Activated T-cell treated with anti-CD3 and anti-CD28 coated beads for 24 hours (primary cell): Measurements from ENCODE around the gene SNX25.
"Not testable (repeated sequence)": the region's sequence is repeated elsewhere in the genome, so short reads cannot be mapped to it uniquely, and the experiment has no call there.

ENCODE experiments used
- DNase-seq: peaks from one replicate; pipeline ENCODE4 v3.0.0-alpha.2; 2020; ENCODE audit warnings: low read depth

The SNX25 gene

DNA sequence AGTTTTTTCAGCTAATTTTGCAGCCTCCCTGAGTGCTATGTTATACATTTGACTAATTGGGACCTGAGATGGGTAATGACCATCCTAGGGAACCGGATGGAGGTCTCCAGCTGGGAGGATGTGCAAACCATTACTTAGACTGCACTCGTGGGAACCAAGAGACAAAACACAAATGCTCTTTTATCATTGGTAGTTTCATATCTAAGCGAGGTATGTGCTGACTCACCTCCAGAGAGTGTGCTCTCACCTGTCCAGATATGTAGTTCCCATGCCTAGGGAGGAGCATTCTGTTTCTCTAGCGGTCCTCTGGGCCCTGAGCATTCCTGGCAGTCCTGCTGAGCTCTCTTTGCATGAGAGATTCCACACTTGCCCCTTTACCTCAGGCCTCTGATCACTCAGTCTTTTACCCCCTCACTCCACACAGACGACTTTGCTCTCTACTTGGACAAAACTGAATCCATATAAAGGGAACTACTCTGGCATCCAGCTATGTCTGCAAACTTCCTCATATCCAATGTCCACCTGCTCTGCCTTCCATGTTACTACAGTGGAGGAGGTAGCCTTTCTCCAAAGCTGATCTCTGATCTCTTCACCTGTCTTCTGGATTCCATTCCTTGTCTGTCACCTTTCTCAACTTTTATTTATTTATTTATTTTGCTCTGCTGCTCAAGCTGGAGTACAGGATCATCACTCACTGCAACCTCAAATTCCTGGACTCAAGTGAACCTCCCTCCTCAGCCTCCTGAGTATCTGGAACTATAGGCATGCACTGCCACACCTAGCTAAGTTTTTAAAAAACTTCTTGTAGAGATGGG lies 97.9 kb downstream of the SNX25 start:
- DNase-seq, result no peak

DNA sequence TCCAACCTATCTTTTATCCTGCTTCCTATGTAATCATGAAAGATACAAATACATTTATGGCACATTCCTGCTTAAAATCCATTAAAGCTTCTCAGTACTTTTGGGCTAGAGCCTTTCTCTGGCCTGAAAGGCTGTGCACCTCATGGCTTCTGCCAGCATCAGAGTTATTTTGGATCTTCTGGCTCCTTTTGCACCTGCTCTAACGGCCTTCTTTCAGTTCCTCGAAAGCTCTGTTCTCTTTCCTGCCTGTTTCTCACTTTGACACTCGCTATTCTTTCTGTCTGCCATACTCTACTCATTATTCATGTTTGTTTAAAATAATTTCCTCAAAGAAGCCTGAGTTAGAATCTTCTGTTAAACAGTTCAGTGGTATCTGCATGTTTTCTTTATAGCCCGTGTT lies 100.4 kb downstream of the SNX25 start:
- no peak for DNase-seq

GRCh38 chr4:185311113-185311888 lies 101.9 kb downstream of the SNX25 start:
- DNase-seq, result no peak

- DNase-seq, result no peak
Observed at GRCh38 chr4:185312699-185313098, 103.3 kb downstream of the SNX25 start.

DNA sequence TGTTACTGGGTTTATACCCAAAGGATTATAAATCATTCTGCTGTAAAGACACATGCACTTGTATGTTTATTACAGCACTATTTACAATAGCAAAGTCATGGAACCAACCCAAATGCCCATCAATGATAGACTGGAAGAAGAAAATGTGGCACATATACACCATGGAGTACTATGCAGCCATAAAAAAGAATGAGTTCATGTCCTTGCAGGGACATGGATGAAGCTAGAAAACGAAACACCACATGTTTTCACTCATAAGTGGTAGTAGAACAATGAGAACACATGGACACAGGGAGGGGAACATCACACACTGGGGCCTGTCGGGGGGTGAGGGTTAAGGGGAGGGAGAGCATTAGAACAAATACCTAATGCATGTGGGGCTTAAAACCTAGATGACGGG lies 108.1 kb downstream of the SNX25 start:
- not testable (repeated sequence) for DNase-seq

DNA sequence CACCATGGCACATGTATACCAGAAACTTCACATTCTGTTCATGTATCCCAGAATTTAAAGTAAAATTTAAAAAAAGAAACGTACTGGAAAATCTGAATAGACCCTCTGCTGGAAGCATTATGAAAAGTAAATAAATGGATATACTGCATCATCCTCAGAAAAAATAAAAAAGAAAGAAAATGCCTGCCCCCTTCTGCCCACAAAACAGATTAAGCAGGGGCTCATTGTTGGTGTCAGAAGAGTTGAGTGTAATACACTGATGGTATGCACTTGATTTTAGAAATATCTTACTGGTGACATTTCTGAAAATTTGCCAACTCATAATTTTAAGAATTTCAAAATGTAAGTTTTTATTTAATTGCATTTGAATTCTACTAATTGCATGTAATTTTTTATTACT lies 108.5 kb downstream of the SNX25 start:
- DNase-seq, result no peak

DNA sequence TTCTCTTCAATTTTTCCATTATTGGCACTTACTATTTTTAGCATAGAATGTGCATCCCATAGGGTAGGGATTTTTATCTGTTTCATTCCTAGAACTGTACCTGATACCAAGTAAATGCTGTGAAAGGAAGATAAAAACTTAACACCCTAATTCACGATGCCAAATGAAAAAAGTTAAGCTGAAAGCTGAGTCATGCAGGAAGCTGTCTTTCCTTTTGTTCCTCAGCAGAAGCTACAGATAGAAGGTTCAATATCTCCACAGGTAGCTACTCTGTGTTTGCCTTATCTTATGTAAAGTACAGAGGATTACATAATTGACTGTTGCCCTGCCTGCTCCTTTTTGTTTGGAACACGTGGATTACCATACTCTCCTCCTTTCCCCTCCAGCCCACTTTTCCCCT lies 109.3 kb downstream of the SNX25 start:
- no peak for DNase-seq

- no peak for DNase-seq
Observed at GRCh38 chr4:185322803-185323202, 113.4 kb downstream of the SNX25 start.

GRCh38 chr4:185323606-185324005 lies 114.2 kb downstream of the SNX25 start:
- no peak for DNase-seq

DNA sequence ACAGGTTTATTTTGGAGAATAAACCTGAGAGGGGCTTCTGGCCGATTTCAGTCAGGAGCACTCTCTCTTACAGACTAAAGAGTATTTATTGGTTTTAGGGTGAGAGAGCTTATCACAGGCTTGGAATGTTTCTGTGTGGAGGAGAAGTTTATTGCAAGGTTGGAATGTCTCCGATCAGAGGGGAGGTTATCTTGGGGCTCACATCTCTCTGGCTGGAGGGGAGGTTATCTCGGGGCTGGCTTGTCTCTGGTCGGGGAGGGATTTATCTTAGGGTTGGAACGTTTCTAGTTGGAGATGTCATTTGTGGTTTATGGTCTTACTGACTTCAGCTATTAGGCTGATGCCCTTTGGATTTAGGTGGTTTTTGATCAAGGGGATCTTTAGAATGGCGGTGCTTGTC lies 115.0 kb downstream of the SNX25 start:
- not testable (repeated sequence) for DNase-seq

- DNase-seq, result not testable (repeated sequence)
Observed at GRCh38 chr4:185325721-185326120, 116.3 kb downstream of the SNX25 start.

DNA sequence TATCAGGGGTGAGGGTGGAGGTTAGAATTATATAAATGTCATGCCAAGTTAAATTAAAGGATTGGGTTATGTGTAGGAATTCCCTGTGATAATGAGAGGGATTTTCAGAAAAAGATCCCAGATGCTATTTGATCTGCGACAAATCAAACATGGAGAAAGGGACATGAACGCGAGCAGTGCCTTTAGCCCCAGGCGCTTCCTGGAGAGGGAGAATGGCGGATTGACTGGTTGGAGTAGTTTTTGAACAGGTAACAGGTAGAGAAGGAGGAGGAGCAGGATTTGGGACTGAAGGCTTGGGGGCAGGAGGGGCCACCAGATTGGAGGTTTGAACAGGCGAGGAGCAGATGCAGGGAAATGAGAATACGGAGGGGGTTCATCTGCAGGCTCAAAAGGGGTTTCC lies 119.2 kb downstream of the SNX25 start:
- no peak for DNase-seq

DNA sequence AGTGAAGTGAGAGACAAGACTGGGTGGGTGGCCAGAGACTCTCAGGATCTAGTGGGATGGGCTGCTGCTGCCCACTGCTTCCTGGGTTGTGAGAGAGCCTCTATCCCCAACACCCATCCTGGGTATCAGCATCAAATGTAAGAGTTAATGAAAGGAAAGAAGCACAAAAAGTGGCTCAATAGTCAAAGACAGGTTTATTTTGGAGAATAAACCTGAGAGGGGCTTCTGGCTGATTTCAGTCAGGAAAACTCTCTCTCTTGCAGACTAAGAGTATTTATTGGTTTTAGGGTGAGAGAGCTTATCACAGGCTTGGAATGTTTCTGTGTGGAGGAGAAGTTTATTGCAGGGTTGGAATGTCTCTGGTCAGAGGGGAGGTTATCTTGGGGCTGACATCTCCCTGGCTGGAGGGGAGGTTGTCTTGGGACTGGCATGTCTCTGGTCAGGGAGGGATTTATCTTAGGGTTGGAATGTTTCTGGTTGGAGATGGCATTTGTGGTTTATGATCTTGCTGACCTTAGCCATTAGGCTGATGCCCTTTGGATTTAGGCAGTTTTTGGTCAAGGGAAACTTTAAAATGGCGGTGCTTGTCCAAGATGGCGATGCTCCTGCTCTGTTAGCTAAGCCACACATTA lies 120.6 kb downstream of the SNX25 start:
- DNase-seq, result not testable (repeated sequence)

- no peak for DNase-seq
Observed at GRCh38 chr4:185332575-185333464, 123.4 kb downstream of the SNX25 start.

GRCh38 chr4:185334326-185334725 lies 124.9 kb downstream of the SNX25 start:
- DNase-seq, result no peak

GRCh38 chr4:185335579-185335978 lies 126.2 kb downstream of the SNX25 start:
- no peak for DNase-seq

GRCh38 chr4:185339941-185340340 lies 130.5 kb downstream of the SNX25 start:
- no peak for DNase-seq

- no peak for DNase-seq
Observed at GRCh38 chr4:185341377-185341776, 132.0 kb downstream of the SNX25 start.

GRCh38 chr4:185341841-185342240 lies 132.4 kb downstream of the SNX25 start:
- DNase-seq, result no peak

DNA sequence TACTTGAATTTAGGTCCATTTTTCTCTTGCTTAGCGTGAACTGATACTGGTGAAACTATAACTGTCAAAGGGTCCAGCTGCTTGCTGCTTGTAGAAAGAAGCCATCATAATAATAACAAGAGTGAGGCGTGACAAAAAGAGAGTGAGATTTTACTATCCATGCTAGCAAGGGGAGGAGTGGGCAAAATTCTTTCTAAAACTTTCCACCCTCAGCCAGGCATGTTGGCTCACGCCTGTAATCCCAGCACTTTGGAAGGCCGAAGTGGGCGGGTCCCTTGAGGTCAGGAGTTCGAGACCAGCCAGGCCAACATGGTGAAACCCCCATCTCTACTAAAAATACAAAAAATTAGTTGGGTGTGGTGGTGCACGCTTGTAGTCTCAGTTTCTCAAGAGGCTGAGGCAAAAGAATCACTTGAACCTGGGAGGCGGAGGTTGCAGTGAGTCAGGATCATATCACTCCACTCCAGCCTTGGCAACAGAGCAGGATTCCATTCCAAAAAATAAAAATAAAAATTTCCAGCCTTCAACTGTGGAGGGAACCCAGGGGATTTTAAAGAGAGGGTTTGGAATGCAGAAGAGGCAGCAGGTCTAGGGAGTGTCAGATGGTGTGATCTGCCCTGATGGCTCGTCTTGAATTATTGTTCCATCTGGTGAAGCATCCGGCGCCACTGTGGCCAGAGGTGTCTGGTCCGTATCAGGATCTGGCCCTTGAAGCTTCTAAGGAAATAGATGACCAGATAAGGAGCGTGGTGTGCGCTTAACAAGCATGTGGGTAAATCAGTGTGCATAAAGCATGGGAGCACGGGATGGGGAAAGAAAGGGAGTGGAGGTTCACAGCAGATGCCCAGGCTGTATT lies 134.6 kb downstream of the SNX25 start:
- no peak for DNase-seq
